ENCODE data around the gene SALL3. TPM values are rescaled to one million over a fixed set of nuclear protein-coding genes. Genes with fewer than 3 reads are reported as not detected.
"Not testable (repeated sequence)": the region's sequence is repeated elsewhere in the genome, so short reads cannot be mapped to it uniquely, and the experiment has no call there.

SALL3 gene
- total and polyA plus RNA-seq, 2 donors (not counting 3 experiments of a cell fraction or from before 2014, with no cell fraction given), result not detected

- ChIA-PET CTCF (no interaction called here), POLR2A (no interaction called here)
- Histone ChIP-seq H3K9me3 (replicated peaks; ENCODE audit: control insufficient read depth, insufficient read depth, low read length) (peaks cover 2% of the 10 kb centered on the region), H3K36me3 (ENCODE audit: control insufficient read depth in 2 of 2, extremely low read depth in 1 of 2, insufficient read depth in 2 of 2, low read length in 2 of 2) (no peaks in the 10 kb centered on the region), H4K20me1 (replicated peaks; ENCODE audit: control insufficient read depth, extremely low read depth, insufficient read depth, low read length) (no peaks in the 10 kb centered on the region), H3K4me1 (ENCODE audit: control insufficient read depth, extremely low read depth, insufficient read depth, low read length) (no peaks in the 10 kb centered on the region), H3K4me2 (ENCODE audit: insufficient read depth, low read length) (no peak overlapping the region), H3K9ac (replicated peaks; ENCODE audit: extremely low read depth, insufficient read depth, low read length) (no peak overlapping the region), H2AFZ (ENCODE audit: low read depth, low read length) (no peak overlapping the region), H3K27ac (ENCODE audit: insufficient read depth, low read depth, low read length) (no peak overlapping the region), H3K4me3 (replicated peaks in 1 of 3; ENCODE audit: insufficient read depth in 1 of 3, low read depth in 1 of 3, low read length in 3 of 3) (no peak overlapping the region), H3K27me3 (ENCODE audit: control insufficient read depth in 2 of 2, insufficient read depth in 2 of 2, low read length in 2 of 2) (no peaks in the 10 kb centered on the region), H3K9me1 (replicated peaks; ENCODE audit: control insufficient read depth, extremely low read depth, insufficient read depth, low read length) (no peaks in the 10 kb centered on the region), H3K79me2 (ENCODE audit: control insufficient read depth, insufficient read depth, low read length) (no peaks in the 10 kb centered on the region)
- intact Hi-C loops (cut with micrococcal nuclease) (no loop called here), dilution Hi-C loops (cut with MboI; ENCODE audit: extremely low pct_ligation_motif_present, low sequenced_read_pairs) (no loop called here)
- FAIRE-seq, result no peak
- TF ChIP-seq CTCF (IDR thresholded peaks at IDR 0.05; ENCODE audit: extremely low read depth in 1 of 2, insufficient read depth in 1 of 2, low read depth in 1 of 2, low read length in 2 of 2) (no peak), GATA2 (IDR thresholded peaks at IDR 0.05; ENCODE audit: insufficient read depth, insufficient read length, low read depth, low read length) (no peak), FOS (IDR thresholded peaks at IDR 0.05; ENCODE audit: borderline replicate concordance, insufficient read depth, low read length) (no peak), MAX (IDR thresholded peaks at IDR 0.05; ENCODE audit: insufficient read depth, insufficient read length) (no peak), POLR2AphosphoS5 (IDR thresholded peaks at IDR 0.05; ENCODE audit: insufficient read depth, low read depth, low read length) (no peak), JUN (IDR thresholded peaks at IDR 0.05; ENCODE audit: borderline replicate concordance, insufficient read depth, insufficient read length, low read depth) (no peak), POLR2A (IDR thresholded peaks at IDR 0.05; ENCODE audit: low read depth, low read length) (no peak)
- no peak for DNase-seq (ENCODE audit: low read depth, low spot score)
- BruUV-seq (replicated peaks), result no TSS peak
Observed at GRCh38 chr18:78962098-78962497, 17.5 kb upstream of the SALL3 start.

DNA sequence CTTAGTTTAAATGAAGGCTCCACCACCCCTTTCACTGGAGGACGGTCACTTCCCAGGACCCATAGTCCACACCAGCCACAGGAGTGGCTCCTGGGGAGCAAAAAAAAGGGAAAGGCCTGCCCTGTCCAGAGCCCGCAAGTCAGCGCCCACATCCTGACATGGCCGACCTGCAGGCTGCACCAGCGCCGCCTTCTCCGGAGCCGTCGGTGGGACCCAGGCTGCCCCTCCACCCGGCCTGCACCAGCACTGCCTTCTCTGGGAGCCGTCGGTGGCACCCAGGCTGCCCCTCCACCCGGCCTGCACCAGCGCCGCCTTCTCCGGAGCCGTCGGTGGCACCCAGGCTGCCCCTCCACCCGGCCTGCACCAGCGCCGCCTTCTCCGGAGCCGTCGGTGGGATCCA is 14.9 kb upstream of the SALL3 start:
- H3K27me3 ChIP-seq (ENCODE audit: control insufficient read depth in 2 of 2, insufficient read depth in 2 of 2, low read length in 2 of 2); H3K27ac ChIP-seq (ENCODE audit: insufficient read depth, low read depth, low read length); H3K9me1 ChIP-seq (replicated peaks; ENCODE audit: control insufficient read depth, extremely low read depth, insufficient read depth, low read length); H3K4me1 ChIP-seq (ENCODE audit: control insufficient read depth, extremely low read depth, insufficient read depth, low read length); H3K4me3 ChIP-seq (replicated peaks in 1 of 3; ENCODE audit: insufficient read depth in 1 of 3, low read depth in 1 of 3, low read length in 3 of 3); CTCF ChIA-PET; POLR2A ChIA-PET; H3K79me2 ChIP-seq (ENCODE audit: control insufficient read depth, insufficient read depth, low read length); FAIRE-seq; H3K36me3 ChIP-seq (ENCODE audit: control insufficient read depth in 2 of 2, extremely low read depth in 1 of 2, insufficient read depth in 2 of 2, low read length in 2 of 2); H4K20me1 ChIP-seq (replicated peaks; ENCODE audit: control insufficient read depth, extremely low read depth, insufficient read depth, low read length); H2AFZ ChIP-seq (ENCODE audit: low read depth, low read length); H3K4me2 ChIP-seq (ENCODE audit: insufficient read depth, low read length); intact Hi-C loops (cut with micrococcal nuclease); H3K9ac ChIP-seq (replicated peaks; ENCODE audit: extremely low read depth, insufficient read depth, low read length); BruUV-seq (replicated peaks); DNase-seq (ENCODE audit: low read depth, low spot score); H3K9me3 ChIP-seq (replicated peaks; ENCODE audit: control insufficient read depth, insufficient read depth, low read length); dilution Hi-C loops (cut with MboI; ENCODE audit: extremely low pct_ligation_motif_present, low sequenced_read_pairs): not testable (repeated sequence)

All from endothelial cell of umbilical vein (primary cell).